B cell (primary cell): Measurements from ENCODE around the gene NCDN. TPM values are rescaled to one million over a fixed set of nuclear protein-coding genes. Genes with fewer than 3 reads are reported as not detected.

Source experiments
- ATAC-seq: fragments of 200-7000 bp; cut with Tn5 transposase; one replicate; pipeline ENCODE4 v1.10.0; 2021; ENCODE audit warnings: low read depth, mild to moderate bottlenecking, moderate number of reproducible peaks, moderate library complexity
- CTCF ChIA-PET: fragments of 350-600 bp; sonication (Branson Sonifier 250); formaldehyde crosslinking; loops from one replicate; lab custom pipeline; 2021; ENCODE audit warnings: antibody characterized with exemption, inconsistent platforms; lab: Charles Lee
- POLR2A ChIA-PET: fragments of 350-600 bp; sonication (Branson Sonifier 250); formaldehyde crosslinking; loops from one replicate; lab custom pipeline; 2021; ENCODE audit warnings: antibody characterized with exemption; lab: Charles Lee
- DNase-seq: peaks from one replicate; pipeline ENCODE4 v3.0.0; 2013
- H2AFZ ChIP-seq: 2 replicates; pipeline ENCODE4 v1.6.1; 2012; ENCODE audit warnings: mild to moderate bottlenecking, low read depth, low read length; ENCODE audit not compliant: insufficient read depth, poor library complexity, severe bottlenecking
- H3K27ac ChIP-seq, 2 donors: 1 replicate in 1 of 2; 2 replicates in 1 of 2; pipeline ENCODE4 v1.5.1; 2012 to 2013; ENCODE audit warnings: low read length in 2 of 2, mild to moderate bottlenecking in 2 of 2, moderate library complexity in 1 of 2
- H3K27me3 ChIP-seq, 4 experiments: fragments of 200-600 bp in 1 of 4; sonication (generic) in 1 of 4; replicated peaks in 1 of 4; 1 replicate in 2 of 4; 2 replicates in 2 of 4; pipeline versions ENCODE4 v1.6.1 to v1.7.0; 2013 to 2016; ENCODE audit warnings: low read length in 3 of 4, mild to moderate bottlenecking in 2 of 4, mixed read lengths in 1 of 4, moderate library complexity in 1 of 4; ENCODE audit not compliant: insufficient read depth in 4 of 4, control insufficient read depth in 3 of 4; ENCODE audit errors: control extremely low read depth in 1 of 4
- H3K36me3 ChIP-seq, 2 experiments: replicated peaks in 1 of 2; 1 replicate in 1 of 2; 2 replicates in 1 of 2; pipeline versions ENCODE4 v1.6.1 to v1.7.1; 2013; ENCODE audit warnings: low read length in 1 of 2; ENCODE audit not compliant: insufficient read depth in 2 of 2, control insufficient read depth in 1 of 2; ENCODE audit errors: control extremely low read depth in 1 of 2, extremely low read depth in 1 of 2
- H3K4me1 ChIP-seq, 2 donors: fragments of 200-600 bp in 1 of 2; sonication (generic) in 1 of 2; 1 replicate in 1 of 2; 2 replicates in 1 of 2; pipeline versions ENCODE4 v1.5.1 to v1.6.1; 2013 to 2017; ENCODE audit warnings: low read length in 2 of 2; ENCODE audit not compliant: control insufficient read depth in 2 of 2, insufficient read depth in 2 of 2
- H3K4me2 ChIP-seq: replicated peaks from 2 replicates; pipeline ENCODE3; 2012; ENCODE audit warnings: mild to moderate bottlenecking, low read depth, low read length; ENCODE audit not compliant: poor library complexity, severe bottlenecking
- H3K4me3 ChIP-seq, 5 experiments: fragments of 200-600 bp in 1 of 5; sonication (generic) in 1 of 5; 1 replicate in 3 of 5; 2 replicates in 2 of 5; pipeline versions ENCODE4 v1.5.1 to v1.7.0; 2011 to 2016; ENCODE audit warnings: low read length in 4 of 5, mild to moderate bottlenecking in 4 of 5, low read depth in 2 of 5, control low read depth in 1 of 5, moderate library complexity in 1 of 5; ENCODE audit not compliant: insufficient read depth in 1 of 5; ENCODE audit errors: control extremely low read depth in 1 of 5, extremely low read depth in 1 of 5
- H3K79me2 ChIP-seq: fragments of 200-600 bp; sonication (generic); one replicate; pipeline ENCODE4 v1.6.0; 2016; ENCODE audit warnings: low read length; ENCODE audit not compliant: control insufficient read depth, insufficient read depth
- H3K9ac ChIP-seq: fragments of 200-600 bp; sonication (generic); 2 replicates; pipeline ENCODE4 v1.6.1; 2017; ENCODE audit warnings: mild to moderate bottlenecking, low read length, moderate library complexity
- H3K9me3 ChIP-seq, 3 donors: one replicate each; pipeline versions ENCODE4 v1.6.1 to v1.7.1; 2013; ENCODE audit warnings: low read length in 2 of 3; ENCODE audit not compliant: control insufficient read depth in 2 of 3, insufficient read depth in 1 of 3; ENCODE audit errors: control extremely low read depth in 1 of 3
- H4K20me1 ChIP-seq: 2 replicates; pipeline ENCODE4 v1.6.0; 2012; ENCODE audit warnings: mild to moderate bottlenecking, low read length; ENCODE audit not compliant: insufficient read depth, control insufficient read depth, poor library complexity, severe bottlenecking
- H3K27ac Mint-ChIP-seq: one replicate; pipeline ENCODE4 v1.8.0; 2021; ENCODE audit warnings: mixed read lengths
- H3K27me3 Mint-ChIP-seq: one replicate; pipeline ENCODE4 v1.8.0; 2021; ENCODE audit warnings: mixed read lengths
- H3K4me1 Mint-ChIP-seq: one replicate; pipeline ENCODE4 v1.8.0; 2021; ENCODE audit warnings: mixed read lengths
- H3K4me3 Mint-ChIP-seq: one replicate; pipeline ENCODE4 v1.8.0; 2021; ENCODE audit warnings: mixed read lengths
- H3K9me3 Mint-ChIP-seq: one replicate; pipeline ENCODE4 v1.8.0; 2022; ENCODE audit warnings: mixed read lengths; ENCODE audit not compliant: insufficient read depth
- CTCF ChIP-seq: fragments of 200-600 bp; IDR thresholded peaks from one replicate; pipeline ENCODE4 v1.8.0; 2022; ENCODE audit warnings: antibody characterized with exemption, mild to moderate bottlenecking
- EZH2 ChIP-seq: IDR thresholded peaks from 2 replicates; pipeline ENCODE4 v1.6.1; 2012; ENCODE audit warnings: borderline replicate concordance, low read depth, mild to moderate bottlenecking, moderate library complexity, low read length; ENCODE audit not compliant: insufficient read depth, poor library complexity, severe bottlenecking
- WGBS: methylation state at CpG from one replicate; pipeline ENCODE4 v1.1.5; 2013; ENCODE audit warnings: missing lambda C conversion rate; ENCODE audit not compliant: insufficient coverage; 5-methylcytosine and 5-hydroxymethylcytosine counted together
- intact Hi-C: fragments of 100-400 bp; cut with micrococcal nuclease; formaldehyde crosslinking; loops from one replicate; pipeline ENCODE4 v1.10.0; 2022
- polyA plus RNA-seq: library from polyadenylated mRNA; depleted of rRNA; stranded (reverse); fragments of >200 nt; gene quantifications from 2 replicates; pipeline ENCODE4 v1.2.3, GENCODE V29; 2012
- total RNA-seq, 2 donors: library from RNA; stranded (reverse); fragments of 120-200 nt in 1 of 2; gene quantifications; 1 replicate in 1 of 2; 2 replicates in 1 of 2; pipeline versions ENCODE4 v1.2.3 to v1.2.4, GENCODE V29; 2013 to 2022

The NCDN gene
- total and polyA plus RNA-seq, 2 donors (not counting 1 experiment from before 2014, with no cell fraction given) = 13.6 to 19.8 TPM

DNA sequence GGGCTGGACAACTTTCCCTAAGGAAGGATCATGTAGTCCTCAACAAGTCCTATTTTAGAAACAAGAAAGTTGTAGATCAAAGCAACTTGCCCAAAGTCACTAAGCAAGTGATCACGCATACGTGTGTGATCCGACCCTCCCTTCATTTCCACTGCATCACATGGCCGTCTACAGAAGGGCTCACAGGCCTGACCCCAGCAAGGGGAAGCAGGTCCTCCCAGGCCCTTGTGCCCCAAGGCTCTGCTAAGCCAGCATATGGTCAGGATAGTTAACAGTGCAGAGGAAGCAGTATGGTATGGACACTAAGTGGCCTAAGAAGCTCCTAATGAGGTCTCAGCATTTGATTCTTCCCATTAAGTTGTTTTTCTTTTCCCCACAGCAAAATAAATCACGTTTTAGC, 40.3 kb downstream of the NCDN start:
- Histone ChIP-seq H4K20me1 (no peaks in the 10 kb centered on the region), H3K4me1 (no peaks in the 10 kb centered on the region), H3K9me3 (no peaks in the 10 kb centered on the region), H3K27me3 (no peaks in the 10 kb centered on the region), H3K36me3 (peaks cover 3 to 11% of the 10 kb centered on the region in 2 experiments), H3K27ac (no peak overlapping the region), H3K79me2 (no peaks in the 10 kb centered on the region), H3K9ac (no peak overlapping the region), H3K4me2 (no peak overlapping the region), H2AFZ (no peak overlapping the region), H3K4me3 (no peak overlapping the region)
- no peak for TF ChIP-seq CTCF
- no peak for TF ChIP-seq EZH2
- POLR2A ChIA-PET = no interaction called here
- intact Hi-C loops = no loop called here
- Mint-ChIP-seq H3K4me3 (no peak overlapping the region), H3K9me3 (no peaks in the 10 kb centered on the region), H3K4me1 (no peaks in the 10 kb centered on the region), H3K27me3 (no peaks in the 10 kb centered on the region), H3K27ac (no peak overlapping the region)
- ATAC-seq (no peak), DNase-seq (no peak)
- 100% methylated on average over 4 of the region's 5 CpGs for WGBS
- CTCF ChIA-PET = interaction anchor here (1.1 to 1.2 kb wide), 2 partner anchors 29 to 118 kb away, joined by 3 read pairs; no protein-coding TSS in a partner anchor

GRCh38 chr1:35598895-35599294, 41.3 kb downstream of the NCDN start:
- ATAC-seq (no peak), DNase-seq (no peak)
- ChIA-PET POLR2A (no interaction called here), CTCF (interaction anchor here (1.2 kb wide), 1 partner anchor 30 kb away, joined by 3 read pairs; no protein-coding TSS in a partner anchor)
- no peaks in the 10 kb centered on the region for H4K20me1 ChIP-seq
- intact Hi-C loops = no loop called here
- H3K4me1 Mint-ChIP-seq = no peaks in the 10 kb centered on the region
- no peaks in the 10 kb centered on the region for H3K9me3 Mint-ChIP-seq
- H3K27me3 ChIP-seq = no peaks in the 10 kb centered on the region
- no peaks in the 10 kb centered on the region for H3K4me1 ChIP-seq
- H3K27ac Mint-ChIP-seq = no peak overlapping the region
- H3K27me3 Mint-ChIP-seq = no peaks in the 10 kb centered on the region
- no peak overlapping the region for H3K4me3 ChIP-seq
- whole genome bisulfite sequencing = 90% methylated on average over 1 of the region's 2 CpGs
- no peak overlapping the region for H3K4me2 ChIP-seq
- H3K4me3 Mint-ChIP-seq = no peak overlapping the region
- H3K9me3 ChIP-seq = no peaks in the 10 kb centered on the region
- no peak overlapping the region for H3K9ac ChIP-seq
- TF ChIP-seq CTCF (no peak), EZH2 (no peak)
- no peaks in the 10 kb centered on the region for H3K79me2 ChIP-seq
- H3K27ac ChIP-seq = no peak overlapping the region
- peaks cover 9 to 21% of the 10 kb centered on the region in 2 experiments for H3K36me3 ChIP-seq
- H2AFZ ChIP-seq = no peak overlapping the region
